Ecto neural progenitor cell (in vitro differentiated cells): Measurements from ENCODE around the gene IER5.

ENCODE experiments used
- DNase-seq: peaks from one replicate; pipeline ENCODE4 v3.0.0-alpha.2; 2018; ENCODE audit warnings: low spot score

The IER5 gene

GRCh38 chr1:181135437-181135731, 46.9 kb downstream of the IER5 start:
- DNase-seq: no peak

GRCh38 chr1:181135815-181136737, 47.6 kb downstream of the IER5 start:
- no peak for DNase-seq

- DNase-seq: no peak
Measured at GRCh38 chr1:181136738-181137122, 48.2 kb downstream of the IER5 start.

- no peak for DNase-seq
Measured at GRCh38 chr1:181137217-181137743, 48.8 kb downstream of the IER5 start.

DNA sequence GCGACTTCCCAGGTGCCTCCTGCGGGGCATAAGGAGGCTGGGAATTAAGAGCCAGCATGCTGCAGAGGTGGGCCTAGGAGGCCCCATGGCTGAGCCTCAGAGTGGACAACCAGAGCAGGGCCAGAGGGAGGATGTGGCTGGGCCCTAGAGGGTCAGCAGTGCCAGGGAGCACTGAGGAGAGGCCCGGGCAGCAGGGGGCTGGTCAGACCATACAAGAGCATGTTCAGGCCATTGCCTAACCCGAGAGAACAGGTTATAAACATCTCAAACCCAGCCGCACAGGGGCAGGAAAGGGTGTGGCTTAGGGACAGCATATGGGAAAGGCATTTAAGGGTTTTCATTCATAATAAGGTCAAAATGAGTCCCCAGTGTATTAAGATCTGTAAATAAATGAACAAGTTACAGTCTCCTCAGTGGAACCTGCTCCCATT, 51.1 kb downstream of the IER5 start:
- no peak for DNase-seq

- no peak for DNase-seq
Measured at GRCh38 chr1:181140398-181140797, 51.9 kb downstream of the IER5 start.

- DNase-seq: no peak
Measured at GRCh38 chr1:181140891-181141290, 52.4 kb downstream of the IER5 start.

- no peak for DNase-seq
Measured at GRCh38 chr1:181141431-181141910, 53.0 kb downstream of the IER5 start.
